Measurements from ENCODE around the gene SPPL2B.
A peak's percentile ranks its signal among the peaks of the same experiment; 100 is the strongest.

Gene SPPL2B

GRCh38 chr19:2321565-2322283 lies 6.8 kb upstream of the SPPL2B start:
- DNase-seq (ENCODE audit: low read depth in 3 of 3) = no peak

GRCh38 chr19:2323707-2324106 lies 4.8 kb upstream of the SPPL2B start:
- no peak for DNase-seq (ENCODE audit: low read depth in 3 of 3)

DNA sequence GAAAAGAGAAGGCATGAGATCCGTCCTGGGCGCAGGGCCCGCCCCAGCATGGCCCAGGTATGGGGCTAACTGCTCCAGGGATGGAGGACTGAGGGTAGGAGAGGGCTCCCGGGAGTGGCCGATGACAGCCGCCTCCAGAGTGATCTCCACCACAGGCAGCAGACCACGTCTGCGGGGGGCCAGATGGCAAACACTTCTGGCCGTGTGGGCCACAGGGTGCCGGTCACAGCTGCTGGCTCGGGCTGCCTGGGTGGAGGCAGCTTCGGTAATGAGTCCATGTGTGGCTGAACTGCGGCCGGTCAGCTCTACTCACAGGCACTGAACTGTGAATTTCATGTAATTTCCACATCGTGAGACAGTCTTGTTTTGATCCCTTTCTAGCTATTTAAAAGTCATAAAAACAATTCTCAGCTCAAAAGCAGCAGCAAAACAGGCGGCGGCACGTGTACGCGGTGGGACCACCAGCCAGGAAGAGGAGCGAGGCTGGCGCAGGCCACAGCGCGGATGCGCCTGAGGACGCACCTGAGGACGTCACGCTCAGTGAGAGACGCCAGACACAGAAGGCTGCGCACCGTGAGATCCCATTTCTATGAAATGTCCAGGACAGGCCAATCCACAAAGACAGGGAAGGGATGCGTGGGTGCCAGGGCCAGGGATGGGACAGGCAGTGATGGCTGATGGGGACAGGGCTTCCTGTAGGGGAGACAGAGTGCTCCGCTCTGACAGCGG lies 4.1 kb upstream of the SPPL2B start:
- DNase-seq (ENCODE audit: low read depth in 3 of 3) = no peak

DNA sequence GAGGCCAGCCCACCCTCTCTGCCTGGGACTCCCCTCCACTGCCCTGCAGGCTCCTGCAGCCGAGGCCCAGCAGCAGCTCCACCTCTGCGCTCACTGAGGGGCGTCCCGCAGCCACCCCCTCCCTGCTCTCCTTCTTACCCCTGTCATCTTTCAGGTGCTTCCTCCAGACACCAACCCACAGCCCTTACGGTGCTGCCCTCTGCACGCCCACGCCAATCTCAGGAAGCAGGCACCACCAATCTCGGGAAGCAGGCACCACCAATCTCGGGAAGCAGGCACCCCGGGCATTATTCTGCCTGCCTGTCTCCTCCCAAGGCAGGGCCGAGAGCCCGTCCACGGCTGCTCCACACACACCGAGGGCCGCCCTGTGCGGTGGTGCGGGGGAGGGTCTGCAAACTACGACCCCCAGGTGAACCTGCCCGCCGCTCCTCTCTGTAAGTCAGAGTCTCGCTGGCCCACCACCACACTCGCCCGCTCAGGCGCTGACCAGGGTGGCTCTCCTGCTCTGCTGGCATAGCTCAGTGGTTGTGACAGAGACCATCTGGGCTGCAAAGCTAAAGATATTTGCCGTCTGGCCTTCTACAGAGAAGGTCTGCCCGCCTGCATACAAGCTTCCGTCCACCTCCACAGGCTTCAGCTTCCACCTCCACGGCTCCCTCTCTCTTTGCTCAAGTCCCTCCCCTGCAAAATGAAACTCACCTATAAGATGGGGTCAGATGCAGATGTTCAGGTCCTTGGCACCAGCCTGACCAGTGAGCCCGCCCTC lies 3.0 kb upstream of the SPPL2B start:
- no peak for DNase-seq (ENCODE audit: low read depth in 3 of 3)

DNA sequence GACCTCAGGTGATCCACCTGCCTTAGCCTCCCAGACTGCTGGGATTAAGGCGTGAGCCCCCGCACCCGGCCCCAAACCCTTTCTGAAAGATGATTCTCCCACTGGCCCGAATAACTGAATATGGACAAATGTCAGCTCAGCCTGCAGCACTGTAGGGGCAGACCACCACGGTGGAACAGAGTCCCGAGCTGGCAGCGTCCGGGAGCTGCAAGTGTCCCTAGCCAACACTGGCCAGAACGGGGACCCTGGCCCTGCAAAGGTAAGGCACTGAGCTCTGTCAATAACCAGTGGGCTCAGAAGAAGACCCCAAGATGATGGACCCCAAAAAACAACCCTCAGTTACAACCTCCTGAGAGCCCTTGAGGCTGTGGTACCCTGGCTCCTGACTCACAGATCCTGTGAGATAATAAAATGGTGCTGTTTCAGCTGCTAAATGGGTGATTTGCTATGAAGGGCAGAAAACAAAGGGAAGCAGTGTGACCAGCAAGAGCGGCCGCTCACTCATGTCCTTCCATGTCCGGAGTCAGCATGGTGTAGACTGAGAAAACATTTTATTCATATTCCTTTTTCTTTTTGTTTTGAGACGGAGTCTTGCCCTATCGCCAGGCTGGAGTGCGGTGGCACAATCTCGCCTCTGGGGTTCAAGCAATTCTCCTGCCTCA lies 1.7 kb upstream of the SPPL2B start:
- no peak for DNase-seq (ENCODE audit: low read depth in 3 of 3)

GRCh38 chr19:2327773-2328400 lies 597 bp upstream of the SPPL2B start:
- peak; percentile 40 to 62 (median 44) for DNase-seq (ENCODE audit: low read depth in 3 of 3)

DNA sequence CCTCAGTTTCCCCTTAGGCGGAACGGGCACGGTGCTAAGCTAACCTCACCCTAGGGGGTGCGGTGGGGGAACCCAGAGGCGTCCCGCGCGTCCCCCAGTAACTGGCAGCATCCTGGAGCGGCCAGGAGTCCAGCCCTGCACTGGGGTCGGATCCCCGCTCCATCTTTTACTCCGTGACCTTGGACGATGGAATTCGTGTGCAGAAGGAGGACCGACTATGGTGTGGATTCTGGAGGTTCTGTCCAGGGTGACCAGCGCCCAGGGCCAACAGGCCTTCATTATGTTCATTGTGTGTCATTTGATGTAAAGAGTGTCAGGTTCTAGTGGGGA lies 630 bp downstream of the SPPL2B start:
- no peak for DNase-seq (ENCODE audit: low read depth in 3 of 3)

GRCh38 chr19:2329501-2329916 lies 1.0 kb downstream of the SPPL2B start:
- DNase-seq (ENCODE audit: low read depth in 3 of 3) = no peak

- no peak for DNase-seq (ENCODE audit: low read depth in 3 of 3)
Observed at GRCh38 chr19:2330255-2330631, 1.8 kb downstream of the SPPL2B start.

GRCh38 chr19:2330632-2331284 lies 2.3 kb downstream of the SPPL2B start:
- no peak for DNase-seq (ENCODE audit: low read depth in 3 of 3)

DNA sequence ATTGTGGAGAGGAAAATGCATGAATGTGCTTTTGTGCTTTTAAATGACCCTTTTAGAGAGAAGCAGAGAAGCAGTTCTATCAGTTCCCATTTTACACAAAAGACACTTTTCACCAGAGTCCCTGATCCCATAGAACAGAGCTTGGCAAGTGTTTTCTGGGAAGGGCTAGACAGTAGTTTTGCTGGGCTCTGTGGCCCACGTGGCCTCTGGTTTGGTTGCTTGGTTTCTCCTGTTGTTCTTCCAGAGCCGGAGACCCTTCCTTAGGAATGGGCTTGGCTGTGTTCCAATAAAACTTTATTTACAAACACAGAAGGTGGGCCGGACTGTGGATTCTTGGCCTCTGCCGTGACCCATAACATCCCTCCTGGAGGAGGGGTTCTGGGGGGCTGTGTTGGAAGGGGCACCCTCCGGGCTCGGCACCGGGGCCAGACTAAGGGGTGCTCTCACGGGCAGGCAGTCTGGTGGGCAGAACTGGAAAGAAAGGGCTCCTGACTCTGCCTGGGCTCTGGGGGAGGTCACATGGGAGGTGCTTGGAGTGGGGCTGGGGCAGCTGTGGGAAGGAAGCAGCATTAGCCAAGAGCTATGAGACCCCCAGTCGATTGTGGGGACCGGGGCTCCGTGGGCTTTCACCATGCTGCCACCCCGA lies 3.2 kb downstream of the SPPL2B start:
- no peak for DNase-seq (ENCODE audit: low read depth in 3 of 3)

GRCh38 chr19:2332341-2333026 lies 4.0 kb downstream of the SPPL2B start:
- no peak for DNase-seq (ENCODE audit: low read depth in 3 of 3)

DNA sequence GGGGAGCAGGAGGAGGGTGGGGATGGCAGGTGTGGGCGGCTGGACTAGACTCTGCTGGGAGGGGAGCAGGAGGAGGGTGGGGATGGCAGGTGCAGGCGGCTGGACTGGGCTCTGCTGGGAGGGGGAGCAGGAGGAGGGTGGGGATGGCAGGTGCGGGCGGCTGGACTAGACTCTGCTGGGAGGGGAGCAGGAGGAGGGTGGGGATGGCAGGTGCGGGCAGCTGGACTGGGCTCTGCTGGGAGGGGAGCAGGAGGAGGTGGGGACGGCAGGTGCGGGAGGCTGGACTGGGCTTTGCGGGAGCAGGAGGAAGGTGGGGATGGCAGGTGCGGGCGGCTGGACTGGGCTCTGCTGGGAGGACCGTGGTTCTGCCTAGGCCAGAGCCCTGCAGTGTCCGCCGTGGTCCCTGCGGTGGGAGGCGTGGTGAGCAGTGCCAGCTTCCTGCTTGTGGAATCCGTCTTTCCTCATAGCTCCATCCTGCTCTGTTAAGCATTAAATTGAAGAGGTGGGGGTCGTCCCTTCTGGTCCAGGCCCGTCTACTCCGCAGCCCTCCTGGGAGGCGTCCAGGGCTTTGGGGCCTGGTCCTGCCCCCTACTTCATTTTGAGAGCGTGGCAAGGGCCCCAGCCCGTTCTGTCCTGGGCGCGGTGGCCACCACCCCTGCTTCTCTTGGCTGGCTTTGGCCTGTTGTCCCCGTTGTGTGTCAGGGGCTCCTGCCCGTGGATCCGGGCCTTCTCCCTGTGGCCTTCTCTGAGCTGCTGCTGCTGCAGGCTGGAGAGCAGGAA lies 4.7 kb downstream of the SPPL2B start:
- DNase-seq (ENCODE audit: low read depth in 3 of 3) = no peak

DNA sequence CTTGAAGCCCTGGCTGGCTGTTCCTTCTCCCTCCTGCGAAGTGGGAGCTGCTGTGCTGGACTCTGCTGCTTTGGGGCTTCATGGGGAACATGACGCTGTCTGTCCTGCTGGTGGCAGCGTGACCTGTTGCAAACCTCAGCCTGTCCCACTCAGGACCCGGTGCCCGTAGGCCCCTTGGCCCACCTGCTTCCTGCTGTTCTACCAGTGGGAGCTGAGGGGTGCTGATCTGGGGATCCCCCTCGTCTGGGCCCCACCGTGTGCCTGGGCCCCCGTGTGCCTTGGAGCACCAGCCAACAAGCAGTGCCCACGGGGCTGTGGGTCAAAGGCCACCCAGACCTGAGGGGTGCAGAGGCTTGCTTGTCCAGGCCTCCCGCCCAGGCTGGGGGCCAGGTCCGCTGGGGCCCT lies 5.3 kb downstream of the SPPL2B start:
- DNase-seq (ENCODE audit: low read depth in 3 of 3) = no peak

- no peak for DNase-seq (ENCODE audit: low read depth in 3 of 3)
Observed at GRCh38 chr19:2334426-2334825, 5.9 kb downstream of the SPPL2B start.

DNA sequence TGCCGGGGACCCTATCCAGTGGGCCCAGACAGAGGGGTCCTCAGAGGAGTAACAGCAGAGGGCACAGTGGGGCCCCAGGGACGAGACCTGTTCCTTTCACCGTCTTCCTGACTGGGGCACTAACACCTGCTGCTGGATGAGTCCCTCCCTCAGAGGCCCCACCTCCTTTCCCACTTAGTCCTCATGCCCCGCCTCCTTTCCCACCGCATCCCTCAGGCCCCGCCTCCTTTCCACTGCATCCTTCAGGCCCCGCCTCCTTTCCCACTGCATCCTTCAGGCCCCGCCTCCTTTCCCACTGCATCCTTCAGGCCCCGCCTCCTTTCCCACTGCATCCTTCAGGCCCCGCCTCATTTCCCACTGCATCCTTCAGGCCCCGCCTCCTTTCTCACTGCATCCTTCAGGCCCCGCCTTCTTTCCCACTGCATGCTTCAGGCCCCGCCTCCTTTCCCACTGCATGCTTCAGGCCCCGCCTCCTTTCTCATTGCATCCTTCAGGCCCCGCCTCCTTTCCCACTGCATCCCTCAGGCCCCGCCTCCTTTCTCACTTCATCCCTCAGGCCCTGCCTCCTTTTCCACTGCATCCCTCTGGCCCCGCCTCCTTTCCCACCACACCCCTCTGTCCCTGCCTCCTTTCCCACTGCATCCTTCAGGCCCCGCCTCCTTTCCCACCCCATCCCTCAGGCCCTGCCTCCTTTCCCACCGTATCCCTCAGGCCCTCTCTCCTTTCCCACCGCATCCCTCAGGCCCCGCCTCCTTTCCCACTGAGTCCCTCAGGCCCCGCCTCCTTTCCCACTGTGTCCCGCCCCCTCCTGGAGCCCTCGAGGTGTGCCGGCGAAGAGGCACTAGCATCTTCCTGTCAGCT lies 6.7 kb downstream of the SPPL2B start:
- DNase-seq (ENCODE audit: low read depth in 3 of 3) = no peak

DNA sequence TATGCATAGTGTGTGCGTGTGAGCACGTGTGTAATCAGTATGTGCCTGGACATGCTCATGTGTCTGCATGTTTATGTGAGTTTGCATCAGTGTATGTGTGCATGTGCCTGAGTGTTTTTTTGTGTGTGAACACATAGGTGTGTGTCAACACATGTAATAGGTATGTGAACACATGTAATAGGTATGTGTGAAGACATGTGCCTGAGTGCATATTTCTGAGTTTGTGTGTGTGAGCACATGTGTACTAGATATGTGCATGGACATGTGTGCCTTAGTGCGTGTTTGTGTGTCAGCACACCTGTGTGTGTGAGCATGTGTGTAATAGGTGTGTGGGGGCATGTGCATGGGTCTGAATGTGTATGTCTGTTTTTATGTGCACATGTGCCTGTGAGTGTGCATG lies 7.4 kb downstream of the SPPL2B start:
- DNase-seq (ENCODE audit: low read depth in 3 of 3) = no peak

DNA sequence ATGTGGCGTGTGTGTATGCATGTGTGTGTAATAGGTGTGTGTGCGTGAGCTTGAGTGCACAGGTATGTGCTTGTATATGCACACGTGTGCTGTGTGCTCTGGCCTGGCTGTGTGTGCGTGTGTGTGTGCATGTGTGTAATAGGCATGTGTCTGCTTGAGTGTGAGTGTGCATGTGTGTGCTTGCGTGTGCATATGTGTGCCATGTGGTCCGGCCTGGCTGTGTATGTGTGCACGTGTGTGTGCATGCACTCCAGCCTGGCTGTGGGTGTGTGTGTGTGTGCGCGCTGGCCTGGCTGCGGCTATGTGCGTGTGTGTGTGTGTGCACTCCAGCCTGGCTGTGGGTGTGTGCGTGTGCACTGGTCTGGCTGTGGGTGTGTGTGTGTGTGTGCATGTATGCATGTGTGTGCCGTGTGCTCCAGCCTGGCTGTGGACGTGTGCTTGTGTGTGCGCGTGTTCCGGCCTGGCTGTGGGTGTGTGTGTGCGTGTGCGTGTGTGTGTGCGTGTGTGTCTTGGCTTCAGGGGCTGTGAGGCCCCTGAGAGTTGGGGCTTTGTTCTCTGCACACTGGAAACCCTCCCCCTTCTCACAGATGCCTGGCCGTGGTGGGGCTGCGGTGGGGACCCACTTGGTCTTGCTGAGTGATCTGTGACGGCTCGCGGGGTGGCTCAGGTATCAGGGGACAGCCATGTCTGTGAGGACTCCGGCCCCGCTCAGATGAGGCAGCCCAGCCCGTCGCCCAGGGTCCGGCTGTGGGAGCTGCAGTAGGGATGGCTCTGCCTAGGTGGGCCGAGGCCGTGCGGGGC lies 8.2 kb downstream of the SPPL2B start:
- no peak for DNase-seq (ENCODE audit: low read depth in 3 of 3)
